H1 (cell line): Measurements from ENCODE around the gene APEH. TPM values are rescaled to one million over a fixed set of nuclear protein-coding genes. Genes with fewer than 3 reads are reported as not detected.

Experiments used
- GTF2F1 ChIP-seq: IDR thresholded peaks from 2 replicates; pipeline ENCODE4 v1.6.1; 2012; ENCODE audit warnings: low read depth, low read length, improper control_type of control experiment, borderline replicate concordance
- NANOG ChIP-seq: IDR thresholded peaks from 2 replicates; pipeline ENCODE4 v1.6.1; 2011; ENCODE audit warnings: low read length, low read depth, mild to moderate bottlenecking, inconsistent platforms; ENCODE audit not compliant: insufficient read depth, poor library complexity, severe bottlenecking
- POU5F1 ChIP-seq: IDR thresholded peaks from 2 replicates; pipeline ENCODE4 v1.6.1; 2011; ENCODE audit warnings: low read depth, mild to moderate bottlenecking, low read length, moderate library complexity
- TCF12 ChIP-seq: IDR thresholded peaks from 2 replicates; pipeline ENCODE4 v1.6.1; 2011; ENCODE audit warnings: low read depth, mild to moderate bottlenecking, low read length
- polyA plus RNA-seq, 7 experiments: library from polyadenylated mRNA; depleted of rRNA in 3 of 7; stranded (reverse) in 5 of 7; unstranded in 2 of 7; fragments of >200 nt in 5 of 7; fragments of 200-250 nt in 2 of 7; gene quantifications; 1 replicate in 5 of 7; 2 replicates in 1 of 7; 4 replicates in 1 of 7; pipeline versions ENCODE4 v1.2.1 to v1.2.3, GENCODE V29; 2011 to 2013; ENCODE audit warnings: missing spikeins in 2 of 7, mixed read lengths in 2 of 7
- total RNA-seq: library from RNA; stranded (reverse); fragmentation: NEBNext Ultra II Directional; extraction: Animal tissue kit (Norgen Biotek cat#: 25700); gene quantifications from 2 replicates; pipeline ENCODE4 v1.2.1, GENCODE V29; 2021
- TF ChIP-seq, protein P1 (sequence below): fragments of 300-600 bp; sonication (generic); IDR thresholded peaks from 2 replicates; pipeline ENCODE4 v1.7.1; 2012; ENCODE audit warnings: low read length, moderate library complexity, mild to moderate bottlenecking, inconsistent platforms; ENCODE audit not compliant: insufficient replicate concordance
- TF ChIP-seq, protein P2 (sequence below): IDR thresholded peaks from 2 replicates; pipeline ENCODE4 v1.6.1; 2011; ENCODE audit warnings: low read depth, mild to moderate bottlenecking, low read length; ENCODE audit not compliant: insufficient read depth
- TF ChIP-seq, protein P3 (sequence below): IDR thresholded peaks from 2 replicates; pipeline ENCODE4 v1.6.1; 2012; ENCODE audit warnings: inconsistent platforms

Gene APEH
- total and polyA plus RNA-seq, 2 of the 8 experiments (the other 6 are each of a cell fraction or from before 2014, with no cell fraction given): 222 to 260 TPM

DNA sequence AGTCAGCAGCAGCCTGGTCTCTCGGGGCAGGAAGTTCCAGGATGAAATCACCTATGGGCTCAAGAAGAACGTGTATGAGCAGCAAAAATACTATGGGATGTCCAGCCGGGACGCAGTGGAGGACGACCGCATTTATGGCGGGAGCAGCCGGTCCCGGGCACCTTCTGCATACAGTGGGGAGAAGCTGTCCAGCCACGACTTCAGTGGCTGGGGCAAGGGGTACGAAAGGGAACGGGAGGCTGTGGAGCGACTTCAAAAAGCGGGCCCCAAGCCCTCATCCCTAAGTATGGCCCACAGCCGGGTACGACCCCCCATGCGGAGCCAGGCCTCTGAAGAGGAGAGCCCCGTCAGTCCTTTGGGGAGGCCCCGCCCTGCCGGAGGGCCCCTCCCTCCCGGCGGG, 12.1 kb upstream of the APEH start (continued):
- TF ChIP-seq, protein P1, sequence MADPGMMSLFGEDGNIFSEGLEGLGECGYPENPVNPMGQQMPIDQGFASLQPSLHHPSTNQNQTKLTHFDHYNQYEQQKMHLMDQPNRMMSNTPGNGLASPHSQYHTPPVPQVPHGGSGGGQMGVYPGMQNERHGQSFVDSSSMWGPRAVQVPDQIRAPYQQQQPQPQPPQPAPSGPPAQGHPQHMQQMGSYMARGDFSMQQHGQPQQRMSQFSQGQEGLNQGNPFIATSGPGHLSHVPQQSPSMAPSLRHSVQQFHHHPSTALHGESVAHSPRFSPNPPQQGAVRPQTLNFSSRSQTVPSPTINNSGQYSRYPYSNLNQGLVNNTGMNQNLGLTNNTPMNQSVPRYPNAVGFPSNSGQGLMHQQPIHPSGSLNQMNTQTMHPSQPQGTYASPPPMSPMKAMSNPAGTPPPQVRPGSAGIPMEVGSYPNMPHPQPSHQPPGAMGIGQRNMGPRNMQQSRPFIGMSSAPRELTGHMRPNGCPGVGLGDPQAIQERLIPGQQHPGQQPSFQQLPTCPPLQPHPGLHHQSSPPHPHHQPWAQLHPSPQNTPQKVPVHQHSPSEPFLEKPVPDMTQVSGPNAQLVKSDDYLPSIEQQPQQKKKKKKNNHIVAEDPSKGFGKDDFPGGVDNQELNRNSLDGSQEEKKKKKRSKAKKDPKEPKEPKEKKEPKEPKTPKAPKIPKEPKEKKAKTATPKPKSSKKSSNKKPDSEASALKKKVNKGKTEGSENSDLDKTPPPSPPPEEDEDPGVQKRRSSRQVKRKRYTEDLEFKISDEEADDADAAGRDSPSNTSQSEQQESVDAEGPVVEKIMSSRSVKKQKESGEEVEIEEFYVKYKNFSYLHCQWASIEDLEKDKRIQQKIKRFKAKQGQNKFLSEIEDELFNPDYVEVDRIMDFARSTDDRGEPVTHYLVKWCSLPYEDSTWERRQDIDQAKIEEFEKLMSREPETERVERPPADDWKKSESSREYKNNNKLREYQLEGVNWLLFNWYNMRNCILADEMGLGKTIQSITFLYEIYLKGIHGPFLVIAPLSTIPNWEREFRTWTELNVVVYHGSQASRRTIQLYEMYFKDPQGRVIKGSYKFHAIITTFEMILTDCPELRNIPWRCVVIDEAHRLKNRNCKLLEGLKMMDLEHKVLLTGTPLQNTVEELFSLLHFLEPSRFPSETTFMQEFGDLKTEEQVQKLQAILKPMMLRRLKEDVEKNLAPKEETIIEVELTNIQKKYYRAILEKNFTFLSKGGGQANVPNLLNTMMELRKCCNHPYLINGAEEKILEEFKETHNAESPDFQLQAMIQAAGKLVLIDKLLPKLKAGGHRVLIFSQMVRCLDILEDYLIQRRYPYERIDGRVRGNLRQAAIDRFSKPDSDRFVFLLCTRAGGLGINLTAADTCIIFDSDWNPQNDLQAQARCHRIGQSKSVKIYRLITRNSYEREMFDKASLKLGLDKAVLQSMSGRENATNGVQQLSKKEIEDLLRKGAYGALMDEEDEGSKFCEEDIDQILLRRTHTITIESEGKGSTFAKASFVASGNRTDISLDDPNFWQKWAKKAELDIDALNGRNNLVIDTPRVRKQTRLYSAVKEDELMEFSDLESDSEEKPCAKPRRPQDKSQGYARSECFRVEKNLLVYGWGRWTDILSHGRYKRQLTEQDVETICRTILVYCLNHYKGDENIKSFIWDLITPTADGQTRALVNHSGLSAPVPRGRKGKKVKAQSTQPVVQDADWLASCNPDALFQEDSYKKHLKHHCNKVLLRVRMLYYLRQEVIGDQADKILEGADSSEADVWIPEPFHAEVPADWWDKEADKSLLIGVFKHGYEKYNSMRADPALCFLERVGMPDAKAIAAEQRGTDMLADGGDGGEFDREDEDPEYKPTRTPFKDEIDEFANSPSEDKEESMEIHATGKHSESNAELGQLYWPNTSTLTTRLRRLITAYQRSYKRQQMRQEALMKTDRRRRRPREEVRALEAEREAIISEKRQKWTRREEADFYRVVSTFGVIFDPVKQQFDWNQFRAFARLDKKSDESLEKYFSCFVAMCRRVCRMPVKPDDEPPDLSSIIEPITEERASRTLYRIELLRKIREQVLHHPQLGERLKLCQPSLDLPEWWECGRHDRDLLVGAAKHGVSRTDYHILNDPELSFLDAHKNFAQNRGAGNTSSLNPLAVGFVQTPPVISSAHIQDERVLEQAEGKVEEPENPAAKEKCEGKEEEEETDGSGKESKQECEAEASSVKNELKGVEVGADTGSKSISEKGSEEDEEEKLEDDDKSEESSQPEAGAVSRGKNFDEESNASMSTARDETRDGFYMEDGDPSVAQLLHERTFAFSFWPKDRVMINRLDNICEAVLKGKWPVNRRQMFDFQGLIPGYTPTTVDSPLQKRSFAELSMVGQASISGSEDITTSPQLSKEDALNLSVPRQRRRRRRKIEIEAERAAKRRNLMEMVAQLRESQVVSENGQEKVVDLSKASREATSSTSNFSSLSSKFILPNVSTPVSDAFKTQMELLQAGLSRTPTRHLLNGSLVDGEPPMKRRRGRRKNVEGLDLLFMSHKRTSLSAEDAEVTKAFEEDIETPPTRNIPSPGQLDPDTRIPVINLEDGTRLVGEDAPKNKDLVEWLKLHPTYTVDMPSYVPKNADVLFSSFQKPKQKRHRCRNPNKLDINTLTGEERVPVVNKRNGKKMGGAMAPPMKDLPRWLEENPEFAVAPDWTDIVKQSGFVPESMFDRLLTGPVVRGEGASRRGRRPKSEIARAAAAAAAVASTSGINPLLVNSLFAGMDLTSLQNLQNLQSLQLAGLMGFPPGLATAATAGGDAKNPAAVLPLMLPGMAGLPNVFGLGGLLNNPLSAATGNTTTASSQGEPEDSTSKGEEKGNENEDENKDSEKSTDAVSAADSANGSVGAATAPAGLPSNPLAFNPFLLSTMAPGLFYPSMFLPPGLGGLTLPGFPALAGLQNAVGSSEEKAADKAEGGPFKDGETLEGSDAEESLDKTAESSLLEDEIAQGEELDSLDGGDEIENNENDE: no peak
- TF ChIP-seq TCF12 (no peak), GTF2F1 (no peak), POU5F1 (no peak), NANOG (no peak)
- TF ChIP-seq, protein P2, sequence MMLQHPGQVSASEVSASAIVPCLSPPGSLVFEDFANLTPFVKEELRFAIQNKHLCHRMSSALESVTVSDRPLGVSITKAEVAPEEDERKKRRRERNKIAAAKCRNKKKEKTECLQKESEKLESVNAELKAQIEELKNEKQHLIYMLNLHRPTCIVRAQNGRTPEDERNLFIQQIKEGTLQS: no peak
- TF ChIP-seq, protein P3, sequence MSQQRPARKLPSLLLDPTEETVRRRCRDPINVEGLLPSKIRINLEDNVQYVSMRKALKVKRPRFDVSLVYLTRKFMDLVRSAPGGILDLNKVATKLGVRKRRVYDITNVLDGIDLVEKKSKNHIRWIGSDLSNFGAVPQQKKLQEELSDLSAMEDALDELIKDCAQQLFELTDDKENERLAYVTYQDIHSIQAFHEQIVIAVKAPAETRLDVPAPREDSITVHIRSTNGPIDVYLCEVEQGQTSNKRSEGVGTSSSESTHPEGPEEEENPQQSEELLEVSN: no peak
